Skeletal muscle satellite cell (primary cell): ENCODE results near the gene LTV1.
"Not testable (repeated sequence)": the region's sequence is repeated elsewhere in the genome, so short reads cannot be mapped to it uniquely, and the experiment has no call there.

ENCODE experiments used
- H3K27me3 ChIP-seq: 2 replicates; pipeline ENCODE4 v1.7.0; 2013; ENCODE audit warnings: low read length; ENCODE audit not compliant: control insufficient read depth, insufficient read depth
- H3K36me3 ChIP-seq: 2 replicates; pipeline ENCODE4 v1.7.0; 2013; ENCODE audit warnings: mild to moderate bottlenecking, control low read depth, low read length; ENCODE audit not compliant: insufficient read depth
- H3K4me1 ChIP-seq: 2 replicates; pipeline ENCODE4 v1.7.0; 2013; ENCODE audit warnings: low read length; ENCODE audit not compliant: control insufficient read depth, insufficient read depth
- H3K4me2 ChIP-seq: 2 replicates; pipeline ENCODE4 v1.7.0; 2013; ENCODE audit warnings: mild to moderate bottlenecking, low read length
- H3K4me3 ChIP-seq: 2 replicates; pipeline ENCODE4 v1.7.0; 2013; ENCODE audit warnings: low read length
- H3K9ac ChIP-seq: 2 replicates; pipeline ENCODE4 v1.7.0; 2013; ENCODE audit warnings: mild to moderate bottlenecking, low read depth, low read length, moderate library complexity
- H3K9me3 ChIP-seq: replicated peaks from 2 replicates; pipeline ENCODE4 v1.7.0; 2013; ENCODE audit warnings: mild to moderate bottlenecking, control low read depth, low read length

Gene LTV1

DNA sequence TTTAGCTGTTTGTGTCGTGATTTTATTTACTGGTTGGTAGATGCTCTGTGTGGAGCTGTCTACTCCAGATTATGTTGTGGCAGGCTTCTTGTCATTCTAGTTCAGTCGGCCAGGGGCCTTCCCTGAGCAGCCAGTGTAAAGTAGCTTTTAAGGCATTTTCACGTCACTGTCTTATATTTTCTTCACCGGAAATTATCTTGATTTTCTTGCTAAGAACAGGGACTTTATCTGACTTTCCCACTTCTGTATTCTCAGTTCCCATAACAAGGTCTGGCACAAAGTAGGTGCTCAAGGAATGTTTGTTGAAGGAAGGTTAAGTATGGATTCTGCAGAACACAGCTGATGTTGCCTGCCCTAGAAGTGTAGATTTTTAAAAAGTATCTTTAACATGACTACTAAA lies 868 bp downstream of the LTV1 start:
- no peaks in the 10 kb centered on the region for H3K27me3 ChIP-seq
- H3K4me2 ChIP-seq: peak overlapping the region; percentile 100
- H3K4me1 ChIP-seq: peaks cover 13% of the 10 kb centered on the region
- H3K4me3 ChIP-seq: peak overlapping the region; percentile 97
- H3K36me3 ChIP-seq: peaks cover 42% of the 10 kb centered on the region
- peak overlapping the region; percentile 100 for H3K9ac ChIP-seq
- no peaks in the 10 kb centered on the region for H3K9me3 ChIP-seq

DNA sequence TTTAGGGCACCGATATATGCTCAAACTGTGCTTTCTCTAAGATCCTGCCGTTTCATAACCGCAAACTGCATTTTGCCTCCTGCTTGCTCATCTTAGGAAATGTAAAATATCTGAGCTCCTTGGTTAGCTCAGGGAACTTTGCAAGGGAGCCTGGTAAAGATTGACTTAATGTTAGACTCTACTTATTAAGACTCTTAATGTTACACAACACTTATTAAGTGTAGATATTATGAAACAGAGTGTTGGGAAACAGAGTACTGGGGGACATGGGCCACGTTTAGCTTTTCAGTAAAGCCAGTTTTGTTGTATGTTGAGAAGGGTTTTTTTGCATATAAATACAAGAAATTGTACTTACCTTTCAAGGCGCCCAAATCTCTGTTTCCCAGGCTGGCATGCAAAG lies 1.9 kb downstream of the LTV1 start:
- no peak overlapping the region for H3K4me3 ChIP-seq
- H3K36me3 ChIP-seq: peaks cover 53% of the 10 kb centered on the region

DNA sequence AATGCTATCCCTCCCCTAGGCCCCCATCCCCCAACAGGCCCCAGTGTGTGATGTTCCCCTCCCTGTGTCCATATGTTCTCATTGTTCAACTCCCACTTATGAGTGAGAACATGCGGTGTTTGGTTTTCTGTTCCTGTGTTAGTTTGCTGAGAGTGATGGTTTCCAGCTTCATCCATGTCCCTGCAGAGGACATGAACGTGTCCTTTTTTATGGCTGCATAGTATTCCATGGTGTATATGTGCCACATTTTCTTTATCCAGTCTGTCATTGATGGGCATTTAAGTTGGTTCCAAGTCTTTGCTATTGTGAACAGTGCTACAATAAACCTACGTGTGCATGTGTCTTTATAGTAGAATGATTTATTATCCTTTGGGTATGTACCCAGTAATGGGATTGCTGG lies 8.6 kb downstream of the LTV1 start:
- not testable (repeated sequence) for H3K27me3 ChIP-seq, H3K9ac ChIP-seq, H3K4me3 ChIP-seq, H3K9me3 ChIP-seq, H3K4me1 ChIP-seq, H3K4me2 ChIP-seq
- H3K36me3 ChIP-seq: peaks cover 76% of the 10 kb centered on the region

More for the DNA sequence above, 1.9 kb downstream of the LTV1 start:
- Histone ChIP-seq H3K27me3 (no peaks in the 10 kb centered on the region), H3K4me2 (peak overlapping the region; percentile 100), H3K4me1 (peaks cover 13% of the 10 kb centered on the region), H3K9ac (no peak overlapping the region), H3K9me3 (no peaks in the 10 kb centered on the region)

DNA sequence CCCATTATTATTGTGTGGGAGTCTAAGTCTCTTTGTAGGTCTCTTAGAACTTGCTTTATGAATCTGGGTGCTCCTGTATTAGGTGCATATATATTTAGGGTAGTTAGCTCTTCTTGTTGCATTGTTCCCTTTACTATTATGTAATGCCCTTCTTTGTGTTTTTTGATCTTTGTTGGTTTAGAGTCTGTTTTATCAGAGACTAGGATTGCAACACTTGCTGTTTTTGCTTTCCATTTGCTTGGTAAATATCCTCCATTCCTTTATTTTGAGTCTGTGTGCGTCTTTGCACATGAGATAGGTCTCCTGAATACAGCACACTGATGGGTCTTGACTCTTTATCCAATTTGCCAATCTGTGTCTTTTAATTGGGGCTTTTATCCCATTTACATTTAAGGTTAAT lies 11.9 kb downstream of the LTV1 start:
- H3K36me3 ChIP-seq: peaks cover 76% of the 10 kb centered on the region
- not testable (repeated sequence) for H3K27me3 ChIP-seq, H3K4me3 ChIP-seq, H3K4me1 ChIP-seq, H3K4me2 ChIP-seq, H3K9me3 ChIP-seq, H3K9ac ChIP-seq

DNA sequence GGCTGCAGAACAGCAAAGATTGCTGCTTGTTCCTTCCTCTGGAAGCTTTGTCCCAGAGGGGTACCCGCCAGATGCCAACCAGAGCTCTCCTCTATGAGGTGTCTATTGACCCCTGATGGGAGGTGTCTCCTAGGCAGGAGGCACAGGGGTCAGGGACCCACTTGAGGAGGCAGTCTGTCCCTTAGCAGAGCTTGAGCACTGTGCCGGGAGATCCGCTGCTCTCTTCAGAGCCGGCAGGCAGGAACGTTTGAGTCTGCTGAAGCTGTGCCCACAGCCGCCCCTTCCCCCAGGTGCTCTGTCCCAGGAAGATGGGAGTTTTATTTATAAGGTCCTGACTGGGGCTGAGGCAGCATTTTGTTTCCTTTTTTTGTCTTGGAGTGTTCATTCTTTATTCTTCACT lies 13.6 kb downstream of the LTV1 start:
- H3K4me2 ChIP-seq, H3K9me3 ChIP-seq, H3K4me3 ChIP-seq, H3K27me3 ChIP-seq, H3K9ac ChIP-seq, H3K4me1 ChIP-seq: not testable (repeated sequence)
- peaks cover 67% of the 10 kb centered on the region for H3K36me3 ChIP-seq

DNA sequence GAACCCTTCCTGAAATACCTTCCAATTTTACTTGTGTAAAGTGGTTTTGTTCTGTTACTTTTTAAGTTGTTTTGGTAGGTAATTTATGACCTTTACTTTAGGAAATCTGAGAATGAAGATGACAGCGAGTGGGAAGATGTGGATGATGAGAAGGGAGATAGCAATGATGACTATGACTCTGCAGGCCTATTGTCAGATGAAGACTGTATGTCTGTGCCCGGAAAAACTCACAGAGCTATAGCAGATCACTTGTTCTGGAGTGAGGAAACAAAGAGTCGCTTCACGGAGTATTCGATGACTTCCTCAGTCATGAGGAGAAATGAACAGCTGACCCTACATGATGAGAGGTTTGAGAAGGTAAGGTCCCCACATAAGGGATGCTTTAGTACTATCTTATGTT lies 14.5 kb downstream of the LTV1 start:
- Histone ChIP-seq H3K9me3 (no peaks in the 10 kb centered on the region), H3K36me3 (peaks cover 68% of the 10 kb centered on the region), H3K4me2 (no peak overlapping the region), H3K4me1 (no peaks in the 10 kb centered on the region), H3K9ac (no peak overlapping the region), H3K4me3 (no peak overlapping the region), H3K27me3 (no peaks in the 10 kb centered on the region)

DNA sequence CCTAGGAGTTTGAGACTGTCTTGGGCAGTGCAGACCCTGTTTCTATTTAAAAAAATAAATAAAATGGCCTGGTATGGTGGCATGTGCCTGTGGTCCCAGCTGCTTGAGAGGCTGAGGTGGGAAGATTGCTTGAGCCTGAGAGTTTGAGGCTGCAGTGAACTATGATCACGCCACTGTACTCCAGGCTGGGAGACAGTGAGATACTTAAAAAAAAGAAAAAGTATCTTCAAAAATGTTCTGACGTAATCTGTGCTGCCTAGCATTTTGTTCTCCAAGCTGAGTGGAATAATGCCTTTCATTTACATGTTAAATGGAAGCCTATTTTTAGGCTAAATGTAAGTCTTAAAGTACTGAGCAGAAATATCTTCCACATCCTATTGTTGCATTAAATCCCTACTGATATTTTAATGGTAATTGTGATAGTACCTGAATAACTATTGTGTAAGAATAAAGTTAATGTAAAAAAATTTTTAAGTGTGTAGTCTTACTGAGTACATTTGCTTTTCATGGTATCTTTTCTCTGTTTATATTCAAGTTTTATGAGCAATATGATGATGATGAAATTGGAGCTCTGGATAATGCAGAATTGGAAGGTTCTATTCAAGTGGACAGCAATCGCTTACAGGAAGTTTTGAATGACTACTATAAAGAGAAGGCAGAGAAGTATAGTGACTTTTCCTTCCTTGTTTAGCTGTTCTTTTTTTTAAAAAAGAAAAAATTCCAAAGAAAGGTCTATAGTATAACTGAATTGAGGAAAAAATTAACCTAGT lies 16.9 kb downstream of the LTV1 start:
- H3K36me3 ChIP-seq: peaks cover 86% of the 10 kb centered on the region
- no peak overlapping the region for H3K4me2 ChIP-seq

DNA sequence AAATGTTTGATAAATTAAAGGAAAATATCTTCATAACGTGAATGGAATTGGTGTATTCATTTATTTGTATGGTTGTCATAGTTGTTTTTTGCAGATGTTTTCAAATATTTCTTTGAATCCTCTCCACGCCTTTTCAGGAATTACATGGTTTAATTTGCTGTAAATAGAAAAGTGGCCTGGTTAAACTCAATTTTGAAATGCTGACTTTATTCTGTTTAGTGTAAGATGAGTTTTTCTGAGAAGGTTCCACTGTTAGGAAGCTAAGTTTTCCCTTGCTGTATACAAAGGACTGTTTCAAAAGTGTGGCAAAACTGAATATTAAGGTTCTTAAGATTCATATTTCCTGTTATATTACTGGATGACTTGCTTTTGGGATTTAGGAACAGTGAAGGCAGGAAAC lies 20.6 kb downstream of the LTV1 start:
- no peaks in the 10 kb centered on the region for H3K9me3 ChIP-seq
- peaks cover 52% of the 10 kb centered on the region for H3K36me3 ChIP-seq
- no peak overlapping the region for H3K4me3 ChIP-seq
- H3K27me3 ChIP-seq: no peaks in the 10 kb centered on the region
- no peak overlapping the region for H3K4me2 ChIP-seq
- H3K4me1 ChIP-seq: no peaks in the 10 kb centered on the region
- no peak overlapping the region for H3K9ac ChIP-seq

More for the DNA sequence above, 16.9 kb downstream of the LTV1 start:
- H3K27me3 ChIP-seq: no peaks in the 10 kb centered on the region
- no peak overlapping the region for H3K9ac ChIP-seq
- H3K9me3 ChIP-seq: no peaks in the 10 kb centered on the region
- H3K4me3 ChIP-seq: no peak overlapping the region
- no peaks in the 10 kb centered on the region for H3K4me1 ChIP-seq

DNA sequence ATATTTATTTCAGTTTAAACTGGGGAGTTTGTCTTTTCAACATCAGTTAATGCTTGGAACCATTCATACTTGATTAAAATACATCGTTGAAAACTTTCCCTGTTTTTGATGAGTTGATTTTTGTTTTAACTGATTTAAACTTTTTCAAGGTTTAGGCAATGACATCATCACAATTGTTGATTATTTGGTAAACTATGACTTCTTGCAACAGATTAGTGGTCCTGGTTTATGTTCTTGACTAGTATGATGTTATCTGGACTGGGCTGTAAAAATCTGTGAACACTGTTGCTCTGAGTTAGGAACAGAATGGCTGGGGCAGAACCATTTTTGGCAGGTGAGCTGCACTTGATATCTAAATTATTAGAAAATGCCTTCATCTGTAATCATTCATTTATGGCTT lies 21.1 kb downstream of the LTV1 start, which contains the start of gene ZC2HC1B:
Gene ZC2HC1B (plus strand): TSS at position 241 of the 400 bp plus-strand sequence. CDS start 66 bp downstream, at position 307.
- H3K4me3 ChIP-seq: no peak within 1 kb of the TSS
- no peaks in the 10 kb centered on the region for H3K9me3 ChIP-seq
- no peak within 1 kb of the TSS for H3K4me2 ChIP-seq
- H3K36me3 ChIP-seq: peaks cover 48% of the 10 kb centered on the region
- no peaks in the 10 kb centered on the region for H3K27me3 ChIP-seq
- no peaks in the 10 kb centered on the region for H3K4me1 ChIP-seq
- H3K9ac ChIP-seq: no peak within 1 kb of the TSS

DNA sequence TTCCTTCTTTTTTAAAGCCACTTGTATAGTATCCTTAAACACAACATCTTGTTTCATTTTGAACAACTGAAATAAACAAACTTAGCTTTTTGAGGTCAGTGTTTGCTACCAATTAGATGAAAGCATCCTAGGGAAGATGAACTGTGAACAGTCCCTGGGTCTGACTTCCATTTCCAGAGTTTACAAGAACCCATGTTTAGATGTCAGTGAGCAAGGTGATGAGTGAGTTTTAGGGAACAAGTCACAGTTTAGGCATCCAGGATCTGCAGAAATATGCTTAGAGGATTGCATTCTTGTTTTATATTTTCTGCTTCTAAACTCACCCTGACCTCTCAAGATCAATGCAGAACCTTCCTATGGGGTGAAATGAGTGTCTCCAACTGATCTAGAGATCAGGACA lies 24.1 kb downstream of the LTV1 start:
- Histone ChIP-seq H3K9ac (no peak overlapping the region), H3K4me1 (no peaks in the 10 kb centered on the region), H3K36me3 (peaks cover 29% of the 10 kb centered on the region), H3K9me3 (no peaks in the 10 kb centered on the region), H3K27me3 (no peaks in the 10 kb centered on the region), H3K4me3 (no peak overlapping the region), H3K4me2 (no peak overlapping the region)

DNA sequence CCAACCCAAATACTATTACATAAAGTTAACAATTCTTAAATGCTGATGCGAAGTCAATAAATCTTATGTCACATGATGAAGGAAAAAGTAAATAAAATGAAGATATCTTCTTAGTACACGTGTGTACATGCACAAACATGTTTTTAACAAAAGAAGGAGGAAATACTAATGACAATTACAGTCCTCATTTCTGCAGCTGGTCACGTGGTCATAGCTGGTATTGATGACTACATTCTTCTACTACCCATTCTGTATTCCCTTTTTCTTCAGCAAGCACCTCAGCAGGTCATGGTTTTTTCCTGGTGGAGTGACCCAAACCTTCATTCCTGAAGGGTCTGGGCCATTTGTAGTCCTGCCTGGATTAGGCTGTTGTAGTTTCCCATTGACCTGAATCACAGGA lies 25.7 kb downstream of the LTV1 start:
- not testable (repeated sequence) for H3K4me3 ChIP-seq, H3K4me2 ChIP-seq, H3K4me1 ChIP-seq, H3K9ac ChIP-seq, H3K9me3 ChIP-seq, H3K27me3 ChIP-seq
- peaks cover 15% of the 10 kb centered on the region for H3K36me3 ChIP-seq

DNA sequence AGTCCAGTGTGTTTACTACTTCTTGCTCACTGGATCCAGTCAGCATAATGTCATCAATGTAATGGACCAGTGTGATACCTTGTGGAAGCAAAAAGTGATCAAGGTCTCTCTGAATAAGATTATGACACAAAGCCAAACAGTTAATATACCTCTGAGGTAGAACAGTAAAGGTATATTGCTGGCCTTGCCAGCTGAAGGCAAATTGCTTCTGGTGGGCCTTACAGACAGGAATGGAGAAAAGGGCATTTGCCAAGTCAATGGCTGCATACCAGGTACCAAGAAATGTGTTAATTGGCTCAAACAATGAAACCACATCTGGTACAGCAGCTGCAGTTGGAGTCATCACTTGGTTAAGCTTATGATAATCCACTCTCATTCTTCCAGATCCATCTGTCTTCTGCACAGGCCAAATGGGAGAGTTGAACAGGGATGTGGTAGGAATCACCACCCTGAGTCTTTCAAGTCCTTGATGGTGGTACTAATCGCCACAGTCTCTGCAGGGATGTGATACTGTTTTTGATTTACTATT lies 28.1 kb downstream of the LTV1 start:
- H3K36me3 ChIP-seq, H3K4me2 ChIP-seq, H3K9me3 ChIP-seq, H3K4me3 ChIP-seq, H3K9ac ChIP-seq, H3K4me1 ChIP-seq, H3K27me3 ChIP-seq: not testable (repeated sequence)
